Thoracic aorta (tissue), 2 donors: ENCODE data around the gene TTLL3. TPM values are rescaled to one million over a fixed set of nuclear protein-coding genes. Genes with fewer than 3 reads are reported as not detected.

Experiments used
- ATAC-seq: fragments of 150-250 bp; one replicate; pipeline ENCODE4 v1.8.0; 2017; ENCODE audit warnings: low read depth; ENCODE audit not compliant: insufficient number of reproducible peaks, low FRiP score
- DNase-seq: peaks from one replicate; pipeline ENCODE4 v3.0.0-alpha.2; 2020; ENCODE audit warnings: low spot score
- H3K27ac ChIP-seq, 2 donors: fragments of 200-600 bp; sonication (generic); 1 replicate in 1 of 2; 2 replicates in 1 of 2; pipeline ENCODE4 v1.5.1; 2016; ENCODE audit warnings: mild to moderate bottlenecking in 2 of 2, moderate library complexity in 2 of 2
- H3K27me3 ChIP-seq: fragments of 200-600 bp; sonication (generic); replicated peaks from 2 replicates; pipeline ENCODE4 v1.6.0; 2016; ENCODE audit warnings: mild to moderate bottlenecking; ENCODE audit not compliant: insufficient read depth
- H3K36me3 ChIP-seq: fragments of 200-600 bp; sonication (generic); one replicate; pipeline ENCODE4 v1.5.1; 2016
- H3K4me1 ChIP-seq, 2 donors: fragments of 200-600 bp; sonication (generic); 1 replicate in 1 of 2; 2 replicates in 1 of 2; pipeline versions ENCODE4 v1.5.1 to v1.6.0; 2016; ENCODE audit warnings: low read depth in 2 of 2, mild to moderate bottlenecking in 1 of 2; ENCODE audit not compliant: control insufficient read depth in 1 of 2
- H3K4me3 ChIP-seq: fragments of 200-600 bp; sonication (generic); 2 replicates; pipeline ENCODE4 v1.5.1; 2016; ENCODE audit warnings: mild to moderate bottlenecking
- H3K9me3 ChIP-seq: fragments of 200-600 bp; sonication (generic); 2 replicates; pipeline ENCODE4 v1.5.1; 2016
- total RNA-seq, 2 donors: library from RNA; depleted of rRNA; stranded (reverse); fragments of >200 nt; gene quantifications; one replicate each; pipeline versions ENCODE4 v1.1.0 to v1.2.3, GENCODE V29; 2016
- TF ChIP-seq, protein P1 (sequence below): fragments of 200-600 bp; sonication (generic); IDR thresholded peaks from one replicate; pipeline ENCODE4 v1.5.1; 2019; ENCODE audit warnings: antibody characterized with exemption

TTLL3 gene
- total RNA-seq, 2 donors from 2014 or later = 77.0 to 91.9 TPM

DNA sequence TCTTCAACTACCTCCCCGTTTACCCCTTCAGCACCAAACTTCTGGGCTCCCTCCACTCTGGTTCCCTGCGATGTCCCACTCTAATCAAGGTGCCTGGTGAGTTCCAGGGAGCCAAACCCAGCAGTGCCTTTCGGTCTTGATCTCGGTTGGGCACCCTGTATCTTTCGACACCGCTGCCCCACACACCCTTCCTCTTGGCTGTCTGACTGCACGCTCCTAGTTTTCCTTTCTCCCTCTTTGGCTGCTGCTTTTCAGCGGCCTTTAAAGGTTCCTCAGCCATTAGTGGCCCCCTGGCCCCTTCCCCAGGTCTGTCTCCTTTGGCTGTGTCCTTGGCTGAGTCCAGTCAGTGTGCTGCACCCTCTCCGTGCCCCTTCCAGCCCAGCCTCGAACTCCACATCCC, 784 bp downstream of the TTLL3 start:
- DNase-seq = no peak
- H3K4me1 ChIP-seq = peaks cover 0 to 20% of the 10 kb centered on the region in 2 donors
- peak overlapping the region; percentile 96 to 99 for H3K27ac ChIP-seq
- H3K9me3 ChIP-seq = no peaks in the 10 kb centered on the region
- peak overlapping the region; percentile 92 for H3K4me3 ChIP-seq
- TF ChIP-seq, protein P1, sequence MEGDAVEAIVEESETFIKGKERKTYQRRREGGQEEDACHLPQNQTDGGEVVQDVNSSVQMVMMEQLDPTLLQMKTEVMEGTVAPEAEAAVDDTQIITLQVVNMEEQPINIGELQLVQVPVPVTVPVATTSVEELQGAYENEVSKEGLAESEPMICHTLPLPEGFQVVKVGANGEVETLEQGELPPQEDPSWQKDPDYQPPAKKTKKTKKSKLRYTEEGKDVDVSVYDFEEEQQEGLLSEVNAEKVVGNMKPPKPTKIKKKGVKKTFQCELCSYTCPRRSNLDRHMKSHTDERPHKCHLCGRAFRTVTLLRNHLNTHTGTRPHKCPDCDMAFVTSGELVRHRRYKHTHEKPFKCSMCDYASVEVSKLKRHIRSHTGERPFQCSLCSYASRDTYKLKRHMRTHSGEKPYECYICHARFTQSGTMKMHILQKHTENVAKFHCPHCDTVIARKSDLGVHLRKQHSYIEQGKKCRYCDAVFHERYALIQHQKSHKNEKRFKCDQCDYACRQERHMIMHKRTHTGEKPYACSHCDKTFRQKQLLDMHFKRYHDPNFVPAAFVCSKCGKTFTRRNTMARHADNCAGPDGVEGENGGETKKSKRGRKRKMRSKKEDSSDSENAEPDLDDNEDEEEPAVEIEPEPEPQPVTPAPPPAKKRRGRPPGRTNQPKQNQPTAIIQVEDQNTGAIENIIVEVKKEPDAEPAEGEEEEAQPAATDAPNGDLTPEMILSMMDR = no peak
- peaks cover under 1% of the 10 kb centered on the region for H3K36me3 ChIP-seq
- no peak for ATAC-seq
- H3K27me3 ChIP-seq = no peaks in the 10 kb centered on the region

DNA sequence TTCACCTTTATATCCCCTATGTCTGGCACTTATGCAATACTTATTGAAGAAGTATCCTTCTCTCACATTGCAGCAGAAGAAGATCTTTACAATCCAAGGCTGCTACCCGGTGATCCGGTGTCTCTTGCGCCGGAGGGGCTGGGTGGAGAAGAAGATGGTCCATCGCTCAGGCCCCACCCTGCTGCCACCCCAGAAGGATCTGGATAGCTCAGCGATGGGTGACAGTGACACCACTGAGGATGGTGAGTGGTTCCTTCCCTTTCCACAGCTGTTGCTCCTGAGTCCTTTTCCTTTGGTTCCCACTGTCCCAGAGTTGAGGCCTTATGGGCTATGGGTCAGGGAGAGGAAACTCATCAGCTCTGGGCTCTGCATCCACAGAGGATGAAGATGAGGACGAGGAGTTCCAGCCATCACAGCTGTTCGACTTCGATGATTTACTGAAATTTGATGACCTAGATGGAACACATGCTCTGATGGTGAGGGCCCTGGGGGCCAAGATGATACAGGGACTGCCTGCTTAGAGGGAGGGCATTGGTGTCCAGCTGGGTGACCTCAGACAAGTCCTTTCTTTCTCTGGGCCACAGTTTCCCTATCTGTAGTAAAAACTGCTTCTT, 2.9 kb downstream of the TTLL3 start:
- Histone ChIP-seq H3K27ac (no peak overlapping the region), H3K36me3 (no peaks in the 10 kb centered on the region), H3K4me1 (peaks cover 0 to 20% of the 10 kb centered on the region in 2 donors), H3K9me3 (no peaks in the 10 kb centered on the region), H3K4me3 (no peak overlapping the region), H3K27me3 (no peaks in the 10 kb centered on the region)
- TF ChIP-seq, protein P1 = no peak
- no peak for ATAC-seq
- no peak for DNase-seq

DNA sequence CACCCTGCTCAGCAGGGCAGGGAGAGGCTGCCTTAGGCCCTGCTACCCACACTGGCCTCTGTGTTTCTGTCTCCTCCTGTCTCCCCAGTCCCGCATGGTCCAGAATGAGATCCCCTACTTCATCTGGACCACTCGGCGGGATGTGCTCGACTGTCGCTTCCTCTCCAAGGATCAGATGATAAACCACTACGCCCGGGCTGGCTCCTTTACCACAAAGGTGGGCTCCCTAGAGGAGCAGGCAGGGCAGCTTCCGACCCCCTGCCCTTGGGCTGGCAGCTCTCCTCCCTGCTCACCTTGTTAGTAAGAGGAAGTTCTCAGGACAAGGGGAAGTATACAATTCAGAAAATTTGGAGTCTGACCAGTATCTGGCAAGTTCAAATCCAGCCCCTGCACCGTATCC, 5.9 kb downstream of the TTLL3 start:
- Histone ChIP-seq H3K27me3 (no peaks in the 10 kb centered on the region), H3K4me3 (no peak overlapping the region), H3K36me3 (peaks cover 10% of the 10 kb centered on the region), H3K4me1 (peaks cover 0 to 7% of the 10 kb centered on the region in 2 donors), H3K27ac (no peak overlapping the region), H3K9me3 (no peaks in the 10 kb centered on the region)
- TF ChIP-seq, protein P1 = no peak
- DNase-seq (no peak), ATAC-seq (no peak)

DNA sequence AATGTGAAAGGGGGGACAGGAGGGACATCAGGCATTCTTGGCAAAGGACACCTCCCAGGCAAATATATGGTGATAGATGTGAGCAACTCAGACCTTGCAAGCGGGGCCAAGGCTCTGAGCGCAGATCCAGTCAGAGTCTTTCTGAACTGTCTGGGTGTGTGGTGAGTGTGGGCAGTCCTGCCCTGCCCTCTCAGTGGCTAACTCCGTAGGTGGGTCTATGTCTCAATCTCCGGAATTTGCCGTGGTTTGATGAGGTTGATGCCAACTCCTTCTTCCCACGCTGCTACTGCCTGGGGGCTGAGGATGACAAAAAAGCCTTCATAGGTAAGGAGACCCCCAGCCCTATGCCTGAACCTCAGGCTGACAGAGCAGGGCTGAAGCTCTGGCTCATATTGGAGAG, 7.4 kb downstream of the TTLL3 start:
- Histone ChIP-seq H3K4me3 (no peak overlapping the region), H3K9me3 (no peaks in the 10 kb centered on the region), H3K27ac (no peak overlapping the region), H3K36me3 (peaks cover 10% of the 10 kb centered on the region), H3K27me3 (no peaks in the 10 kb centered on the region), H3K4me1 (no peaks in the 10 kb centered on the region)
- ATAC-seq = no peak
- TF ChIP-seq, protein P1 = no peak
- no peak for DNase-seq

DNA sequence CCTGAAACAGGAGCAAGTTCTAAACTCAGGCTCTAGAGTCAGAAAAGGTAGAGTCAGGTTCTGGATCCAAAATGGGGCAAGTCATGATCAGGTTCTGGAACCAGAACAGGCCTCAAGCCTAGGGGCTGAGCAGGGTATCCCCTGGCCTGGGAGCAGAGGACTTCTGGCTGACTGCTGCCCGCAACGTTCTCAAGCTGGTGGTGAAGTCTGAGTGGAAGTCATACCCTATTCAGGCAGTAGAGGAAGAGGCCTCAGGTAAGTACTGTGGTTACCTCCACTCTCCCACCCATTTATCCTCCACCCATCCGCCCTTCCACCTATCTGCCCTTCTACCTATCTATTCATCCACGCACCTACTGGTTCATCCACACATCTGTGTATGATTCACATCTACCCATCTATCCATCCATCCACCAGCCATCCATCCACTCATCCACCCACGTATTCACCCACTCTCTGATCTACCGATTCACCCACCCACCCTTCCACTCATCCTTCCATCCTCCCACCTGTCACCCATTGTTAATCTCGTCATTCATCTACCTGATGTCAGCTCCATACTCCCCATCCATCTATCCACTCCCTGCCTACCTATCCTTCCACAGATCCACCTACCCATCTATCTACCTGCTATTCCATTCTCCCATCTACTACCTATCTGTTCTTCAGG, 8.7 kb downstream of the TTLL3 start:
- H3K4me1 ChIP-seq = no peaks in the 10 kb centered on the region
- H3K36me3 ChIP-seq = peaks cover 10% of the 10 kb centered on the region
- H3K27me3 ChIP-seq = no peaks in the 10 kb centered on the region
- DNase-seq (no peak), ATAC-seq (no peak)
- TF ChIP-seq, protein P1 = no peak
- H3K27ac ChIP-seq = no peak overlapping the region
- H3K4me3 ChIP-seq = no peak overlapping the region
- no peaks in the 10 kb centered on the region for H3K9me3 ChIP-seq
